GM19023 (cell line): ENCODE results near the gene HPD.
A peak's percentile ranks its signal among the peaks of the same experiment; 100 is the strongest.
"Not testable (repeated sequence)": the region's sequence is repeated elsewhere in the genome, so short reads cannot be mapped to it uniquely, and the experiment has no call there.

ENCODE experiments used
- ATAC-seq: cut with Tn5 transposase; IDR thresholded peaks from one replicate; pipeline ENCODE4 v1.9.1; 2021; ENCODE audit warnings: mild to moderate bottlenecking, moderate library complexity; ENCODE audit not compliant: unreplicated experiment

Gene HPD

DNA sequence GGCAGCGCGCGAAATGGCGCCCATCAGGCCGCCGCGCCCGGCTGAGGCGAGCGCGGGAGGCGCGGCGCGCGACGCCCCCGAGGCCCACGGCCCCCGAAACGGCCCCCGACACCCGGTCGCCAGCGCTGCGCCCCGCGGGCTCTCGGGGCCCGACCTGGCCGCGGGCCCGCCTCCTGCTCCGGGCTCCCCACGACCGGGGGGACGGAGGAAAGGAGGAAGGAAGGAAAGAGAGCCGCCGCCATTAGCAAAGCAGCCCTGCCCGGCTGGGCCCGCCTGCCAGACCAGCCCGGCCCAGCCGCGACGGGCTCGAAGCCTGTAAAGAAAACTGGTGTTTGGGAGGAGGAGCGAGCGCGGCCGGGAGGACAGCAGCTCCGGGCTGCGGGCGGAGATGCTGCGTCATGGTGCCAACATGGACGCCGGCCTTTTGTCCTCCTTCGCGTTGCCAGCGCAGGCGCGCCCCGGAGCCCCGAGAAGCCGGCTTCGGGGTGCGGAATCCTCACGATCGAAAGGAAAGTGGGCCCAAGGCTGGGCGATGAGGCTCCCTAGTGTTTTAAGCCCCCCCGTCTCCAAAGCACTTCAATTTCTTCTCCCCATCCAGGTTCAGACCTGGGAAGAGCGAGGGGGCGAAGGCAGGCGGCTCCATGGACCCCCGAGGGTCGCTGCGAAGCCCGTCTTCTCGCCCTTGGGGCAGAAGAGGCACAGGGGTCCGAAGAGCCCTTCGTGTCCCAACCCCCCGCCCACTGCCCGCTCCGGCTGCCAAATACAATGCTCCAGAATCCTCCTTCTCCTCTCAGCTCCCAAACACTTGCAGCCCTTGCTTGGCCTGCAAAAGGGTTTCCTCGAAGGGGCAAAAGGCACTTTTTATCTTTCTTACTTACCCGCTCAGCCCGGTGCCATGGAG, 57.7 kb downstream of the HPD start:
- no peak for ATAC-seq

GRCh38 chr12:121799842-121800693, 58.6 kb downstream of the HPD start:
- ATAC-seq, result peak; percentile 33

DNA sequence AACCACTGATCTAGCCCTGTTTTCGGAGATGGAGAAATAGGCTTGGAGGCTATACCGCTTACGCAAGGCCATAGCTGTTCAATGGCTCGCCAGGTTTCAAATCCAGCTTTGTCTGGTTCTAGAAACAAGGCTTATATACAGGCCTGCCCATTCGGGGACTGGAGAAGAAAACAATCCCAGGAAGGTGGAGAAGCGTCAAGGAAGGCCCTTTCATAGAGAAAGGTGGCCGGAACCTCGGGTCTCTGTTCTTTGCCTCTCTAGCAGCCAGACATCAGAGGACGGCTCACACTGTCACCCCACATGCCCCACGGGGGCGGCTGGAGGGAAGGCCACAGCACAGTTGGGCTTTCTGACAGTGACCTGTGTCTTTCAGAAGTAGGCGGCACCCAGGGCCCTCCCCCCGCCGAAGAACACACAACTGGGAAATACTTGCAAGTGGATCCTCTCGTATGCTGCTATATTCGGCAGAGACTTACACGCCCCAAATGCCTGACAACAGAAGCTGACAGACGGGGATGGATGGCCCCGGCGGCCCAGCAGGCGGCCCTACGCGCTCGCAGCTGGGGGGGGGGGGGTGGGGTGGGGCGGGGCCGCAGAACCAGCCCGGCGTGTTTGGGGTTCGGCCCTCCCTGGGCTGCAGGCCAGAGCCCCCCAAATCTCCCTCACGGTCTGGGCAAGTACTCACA, 59.4 kb downstream of the HPD start:
- peak; percentile 4 for ATAC-seq

- no peak for ATAC-seq
Measured at GRCh38 chr12:121798787-121799155, 59.9 kb downstream of the HPD start.

- no peak for ATAC-seq
Measured at GRCh38 chr12:121797937-121798786, 60.5 kb downstream of the HPD start.

GRCh38 chr12:121796855-121797751, 61.6 kb downstream of the HPD start:
- ATAC-seq, result no peak

GRCh38 chr12:121795034-121795968, 63.4 kb downstream of the HPD start:
- no peak for ATAC-seq

DNA sequence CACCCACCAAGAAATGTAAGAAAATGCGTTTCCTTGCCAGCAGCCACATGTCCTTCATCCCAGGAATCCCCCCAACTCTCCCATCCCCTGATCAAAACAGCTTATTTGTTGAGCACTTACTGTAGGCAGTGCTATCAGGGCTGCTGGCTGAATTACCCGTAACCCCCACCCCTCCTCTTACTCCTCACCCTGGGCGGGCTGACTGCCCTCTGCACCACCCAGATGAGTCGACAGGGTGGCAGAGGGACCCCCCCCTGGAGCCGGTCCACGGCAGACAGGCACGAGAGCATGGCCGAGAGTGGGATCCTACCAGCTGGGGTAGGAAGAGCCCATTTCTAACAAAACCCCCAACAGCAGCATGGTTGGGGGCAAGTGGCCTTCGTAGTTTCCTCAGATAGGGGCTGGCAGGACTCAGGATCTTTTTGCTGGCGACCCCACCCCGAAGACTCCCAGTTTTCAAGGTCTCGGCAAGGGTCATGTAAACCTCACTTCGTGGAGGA, 64.1 kb downstream of the HPD start:
- peak; percentile 2 for ATAC-seq

- ATAC-seq, result peak; percentile 45
Measured at GRCh38 chr12:121793838-121794533, 64.7 kb downstream of the HPD start.

- ATAC-seq, result peak; percentile 19
Measured at GRCh38 chr12:121793440-121793837, 65.2 kb downstream of the HPD start, which contains the start of gene RHOF. RHOF (minus strand) TSS chr12:121793688; CDS start chr12:121793633, 55 bp downstream.

DNA sequence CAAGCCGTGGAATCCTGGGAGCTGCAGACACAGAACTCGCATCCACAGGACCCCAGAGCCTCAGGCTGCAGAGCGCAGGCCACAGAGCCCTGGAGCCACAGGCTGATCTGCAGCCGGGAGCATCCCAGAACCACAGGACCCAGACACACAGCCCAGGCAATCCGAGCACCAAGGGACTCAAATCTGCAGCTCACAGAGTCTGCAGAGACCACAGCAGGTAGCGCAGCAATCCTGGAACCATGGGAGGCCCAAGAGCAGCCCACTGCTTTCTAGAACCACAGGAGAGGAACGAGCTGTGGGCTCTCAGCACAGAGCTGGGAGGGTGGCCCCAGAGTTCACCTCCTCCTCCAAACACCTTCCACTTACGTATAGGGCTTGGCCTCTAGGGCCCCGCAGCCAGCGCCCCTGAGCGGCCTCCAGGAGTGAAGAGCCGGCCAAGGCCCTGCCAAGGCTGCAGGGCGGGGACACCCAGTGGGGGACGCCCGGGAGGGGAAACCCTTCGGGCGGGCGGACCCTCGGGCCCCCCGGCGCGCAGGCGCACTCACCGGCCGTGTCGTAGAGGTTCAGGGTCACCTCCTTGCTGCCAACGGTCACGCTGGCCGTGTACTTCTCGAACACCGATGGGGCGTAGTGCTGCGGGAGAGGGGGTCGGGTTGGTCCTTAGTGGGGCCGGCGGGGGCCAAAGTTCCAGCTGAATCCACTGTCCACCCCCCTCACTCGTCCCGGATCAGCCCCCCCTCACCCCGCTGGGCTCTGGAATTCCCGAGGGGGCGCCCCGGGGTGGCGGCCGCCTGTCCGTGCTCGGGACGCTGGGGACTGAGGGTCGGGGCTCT, 65.8 kb downstream of the HPD start:
- no peak for ATAC-seq

DNA sequence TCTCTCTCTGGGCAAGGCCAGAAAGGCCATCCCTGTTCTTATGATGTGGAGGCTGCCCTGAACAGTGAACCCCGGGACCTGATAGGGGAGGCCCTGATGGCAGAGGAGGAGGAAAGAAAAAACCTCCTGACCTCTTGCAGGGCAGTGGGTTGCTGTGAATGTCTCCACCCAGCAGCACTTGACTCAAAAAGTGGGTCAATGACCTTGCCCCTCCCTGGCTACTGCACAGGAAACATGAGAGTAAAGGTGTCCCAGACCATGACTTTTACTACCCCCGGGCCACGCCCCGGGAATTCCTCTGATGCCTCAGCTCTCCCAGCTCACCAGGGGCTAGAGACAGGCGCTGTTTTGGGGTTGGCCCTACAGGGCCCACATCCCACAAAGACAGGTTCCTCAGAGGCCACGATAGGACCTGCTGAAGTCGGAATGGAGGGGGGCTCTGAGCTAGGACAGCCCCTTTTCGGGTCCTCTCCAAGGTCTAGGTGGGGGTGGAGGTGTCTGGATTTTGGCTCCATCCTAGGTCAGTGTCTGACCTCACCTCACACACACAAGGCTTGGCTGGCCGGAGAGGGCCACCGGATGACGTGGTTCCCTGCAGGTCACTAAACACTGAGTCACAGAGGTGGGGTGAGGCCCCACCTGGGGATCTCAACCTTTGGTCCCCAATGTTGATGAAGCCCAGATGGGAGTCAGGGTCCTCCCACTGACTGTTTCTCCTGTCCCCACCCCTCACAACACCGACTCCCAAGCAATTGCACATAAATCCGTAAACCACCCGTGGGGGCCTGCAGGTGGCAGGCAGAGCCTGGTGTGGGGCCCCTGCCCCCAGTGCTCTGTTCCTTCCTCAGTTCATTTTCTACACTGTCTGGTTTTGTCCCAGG, 66.7 kb downstream of the HPD start:
- ATAC-seq, result no peak

- ATAC-seq, result not testable (repeated sequence)
Measured at GRCh38 chr12:121790785-121791184, 67.9 kb downstream of the HPD start.

DNA sequence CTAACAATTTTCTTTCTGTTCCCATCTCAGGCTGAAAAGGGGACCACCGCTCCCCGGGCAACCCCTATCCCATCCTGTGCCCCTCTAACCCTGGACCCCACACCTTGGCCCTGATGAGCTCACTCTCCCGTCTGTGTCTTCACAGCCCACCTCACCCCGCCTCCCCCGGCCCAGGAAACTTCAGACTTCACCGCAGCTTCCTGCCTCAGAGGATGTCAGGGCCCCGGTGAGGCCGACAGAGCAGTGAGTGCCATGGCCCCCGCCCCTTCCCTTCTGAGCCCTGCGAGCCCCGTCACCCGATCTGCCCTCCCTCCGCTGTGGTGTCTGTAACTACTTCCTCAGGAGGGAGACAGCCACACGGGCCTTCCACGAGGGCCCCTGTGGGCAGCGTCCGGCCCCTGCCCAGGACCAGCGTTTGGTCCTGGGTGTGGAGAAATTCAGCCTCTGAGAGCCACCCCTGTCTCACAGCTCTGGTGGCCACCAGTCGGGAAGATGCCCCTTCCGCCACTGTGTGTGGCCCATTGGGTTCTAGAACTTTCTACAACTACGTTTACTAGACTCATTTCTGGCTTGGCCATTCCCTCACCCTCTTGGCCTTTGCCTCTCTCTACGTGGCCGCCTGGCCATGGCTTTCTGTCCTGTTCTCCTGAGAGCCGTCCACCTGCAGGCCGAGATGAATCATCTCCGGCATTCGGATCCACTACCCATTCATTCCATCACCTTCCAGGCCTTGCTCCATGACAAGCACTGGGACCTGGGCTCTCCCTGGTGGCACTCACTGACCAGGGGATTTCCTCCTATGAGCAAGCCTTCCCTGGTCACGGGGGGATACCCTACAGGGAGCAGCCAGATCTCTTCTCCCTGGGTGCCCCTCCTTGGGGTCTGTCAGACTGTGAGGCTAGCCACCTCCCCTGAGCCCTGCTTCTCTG, 68.6 kb downstream of the HPD start:
- peak; percentile 40 for ATAC-seq
